ENCODE results near the gene AP3B1.

AP3B1 gene

DNA sequence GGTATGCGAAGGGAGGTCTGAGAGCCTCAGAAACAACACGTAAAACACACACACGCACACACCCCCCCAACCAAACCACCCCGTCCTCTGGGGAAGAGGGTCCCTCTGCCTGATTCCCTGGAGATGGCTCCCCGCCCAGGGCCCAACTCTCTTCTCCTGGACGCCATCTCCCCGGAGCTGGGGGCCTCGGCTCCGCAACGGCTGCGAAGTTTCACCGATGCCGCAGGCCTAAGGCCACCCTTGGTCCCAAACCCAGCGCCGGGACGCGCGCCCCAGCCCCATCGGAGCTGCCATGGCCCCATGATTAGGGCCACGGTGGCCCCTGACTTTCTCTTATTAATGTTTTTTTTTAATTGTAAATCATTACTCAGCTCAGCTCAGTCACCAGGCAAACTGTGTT is 337.0 kb downstream of the AP3B1 start:
- H3K36me3 Mint-ChIP-seq (ENCODE audit: low read depth) = no peaks in the 10 kb centered on the region
- TF ChIP-seq, protein P1, sequence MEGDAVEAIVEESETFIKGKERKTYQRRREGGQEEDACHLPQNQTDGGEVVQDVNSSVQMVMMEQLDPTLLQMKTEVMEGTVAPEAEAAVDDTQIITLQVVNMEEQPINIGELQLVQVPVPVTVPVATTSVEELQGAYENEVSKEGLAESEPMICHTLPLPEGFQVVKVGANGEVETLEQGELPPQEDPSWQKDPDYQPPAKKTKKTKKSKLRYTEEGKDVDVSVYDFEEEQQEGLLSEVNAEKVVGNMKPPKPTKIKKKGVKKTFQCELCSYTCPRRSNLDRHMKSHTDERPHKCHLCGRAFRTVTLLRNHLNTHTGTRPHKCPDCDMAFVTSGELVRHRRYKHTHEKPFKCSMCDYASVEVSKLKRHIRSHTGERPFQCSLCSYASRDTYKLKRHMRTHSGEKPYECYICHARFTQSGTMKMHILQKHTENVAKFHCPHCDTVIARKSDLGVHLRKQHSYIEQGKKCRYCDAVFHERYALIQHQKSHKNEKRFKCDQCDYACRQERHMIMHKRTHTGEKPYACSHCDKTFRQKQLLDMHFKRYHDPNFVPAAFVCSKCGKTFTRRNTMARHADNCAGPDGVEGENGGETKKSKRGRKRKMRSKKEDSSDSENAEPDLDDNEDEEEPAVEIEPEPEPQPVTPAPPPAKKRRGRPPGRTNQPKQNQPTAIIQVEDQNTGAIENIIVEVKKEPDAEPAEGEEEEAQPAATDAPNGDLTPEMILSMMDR (IDR thresholded peaks at IDR 0.05) = no peak
- H3K27ac Mint-ChIP-seq = no peak overlapping the region
- peaks cover 31% of the 10 kb centered on the region for H3K4me1 Mint-ChIP-seq
- H3K9me3 Mint-ChIP-seq = peaks cover 7% of the 10 kb centered on the region
- H3K27me3 Mint-ChIP-seq (ENCODE audit: low read depth, poor library complexity) = peaks cover 83% of the 10 kb centered on the region
- H3K4me3 Mint-ChIP-seq = peak overlapping the region; percentile 74
- peak; percentile 46 for DNase-seq

GRCh38 chr5:77957081-77957480 is 337.4 kb downstream of the AP3B1 start:
- Mint-ChIP-seq H3K36me3 (ENCODE audit: low read depth) (no peaks in the 10 kb centered on the region), H3K27ac (no peak overlapping the region), H3K9me3 (peaks cover 7% of the 10 kb centered on the region), H3K27me3 (ENCODE audit: low read depth, poor library complexity) (peaks cover 82% of the 10 kb centered on the region), H3K4me1 (peaks cover 31% of the 10 kb centered on the region), H3K4me3 (peak overlapping the region; percentile 74)
- TF ChIP-seq, protein P1 (IDR thresholded peaks at IDR 0.05) = no peak
- DNase-seq = no peak

- H3K4me3 Mint-ChIP-seq = no peak overlapping the region
- TF ChIP-seq, protein P1 (IDR thresholded peaks at IDR 0.05) = no peak
- peaks cover 88% of the 10 kb centered on the region for H3K27me3 Mint-ChIP-seq (ENCODE audit: low read depth, poor library complexity)
- DNase-seq = no peak
- H3K9me3 Mint-ChIP-seq = peaks cover 7% of the 10 kb centered on the region
- H3K27ac Mint-ChIP-seq = no peak overlapping the region
- no peaks in the 10 kb centered on the region for H3K36me3 Mint-ChIP-seq (ENCODE audit: low read depth)
- peaks cover 27% of the 10 kb centered on the region for H3K4me1 Mint-ChIP-seq
These were observed 338.9 kb downstream of the AP3B1 start for GRCh38 chr5:77955577-77955976.

DNA sequence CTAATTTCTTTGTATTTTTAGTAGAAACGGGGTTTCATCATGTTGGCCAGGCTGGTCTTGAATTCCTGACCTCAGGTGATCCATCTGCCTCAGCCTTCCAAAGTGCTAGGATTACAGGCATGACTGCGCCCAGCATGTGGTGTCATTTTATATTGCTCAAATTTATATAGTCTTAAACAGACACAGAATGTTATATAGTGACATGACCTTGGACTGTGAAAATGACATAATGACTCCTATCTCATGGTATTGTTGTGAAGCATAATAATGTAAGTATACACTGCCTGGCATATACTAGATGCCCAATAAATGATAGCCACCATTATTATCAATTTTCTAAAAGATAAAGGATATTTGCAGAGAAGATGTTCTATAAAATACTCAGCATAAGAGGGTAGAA is 341.1 kb downstream of the AP3B1 start:
- peaks cover 87% of the 10 kb centered on the region for H3K27me3 Mint-ChIP-seq (ENCODE audit: low read depth, poor library complexity)
- H3K27ac Mint-ChIP-seq = no peak overlapping the region
- TF ChIP-seq, protein P1 (IDR thresholded peaks at IDR 0.05) = no peak
- H3K36me3 Mint-ChIP-seq (ENCODE audit: low read depth) = no peaks in the 10 kb centered on the region
- no peak for DNase-seq
- H3K9me3 Mint-ChIP-seq = peaks cover 11% of the 10 kb centered on the region
- H3K4me3 Mint-ChIP-seq = no peak overlapping the region
- H3K4me1 Mint-ChIP-seq = peaks cover 5% of the 10 kb centered on the region

GRCh38 chr5:77952636-77953212 is 341.8 kb downstream of the AP3B1 start:
- H3K9me3 Mint-ChIP-seq = peaks cover 11% of the 10 kb centered on the region
- peaks cover 80% of the 10 kb centered on the region for H3K27me3 Mint-ChIP-seq (ENCODE audit: low read depth, poor library complexity)
- TF ChIP-seq, protein P1 (IDR thresholded peaks at IDR 0.05) = no peak
- H3K27ac Mint-ChIP-seq = no peak overlapping the region
- no peak overlapping the region for H3K4me3 Mint-ChIP-seq
- H3K4me1 Mint-ChIP-seq = no peaks in the 10 kb centered on the region
- DNase-seq = no peak
- H3K36me3 Mint-ChIP-seq (ENCODE audit: low read depth) = no peaks in the 10 kb centered on the region
